Measurements from ENCODE around the gene SUGP2.

The SUGP2 gene

DNA sequence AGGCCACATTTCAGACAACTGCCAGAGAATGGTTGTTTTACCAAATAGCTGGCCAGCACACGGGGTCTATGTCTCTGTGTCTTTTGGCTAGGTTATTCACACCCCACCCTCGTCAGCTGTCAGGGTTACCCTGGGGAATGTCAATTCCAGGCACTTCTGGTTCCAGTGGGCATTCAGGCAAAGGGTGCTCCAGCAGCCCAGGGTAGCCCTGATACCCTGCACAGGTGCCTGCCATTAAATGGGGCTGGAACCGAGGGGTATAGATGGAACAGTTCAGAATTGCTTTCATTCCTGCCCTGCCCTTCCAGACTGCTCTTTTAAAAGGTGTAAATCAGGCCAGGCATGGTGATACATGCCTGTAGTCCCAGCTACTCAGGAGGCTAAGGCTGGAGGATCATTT lies 49.1 kb downstream of the SUGP2 start:
- Mint-ChIP-seq H3K4me3 (no peak overlapping the region), H3K36me3 (ENCODE audit: low read depth) (no peaks in the 10 kb centered on the region), H3K4me1 (no peaks in the 10 kb centered on the region), H3K27ac (no peak overlapping the region), H3K27me3 (ENCODE audit: low read depth, poor library complexity) (peaks cover 50% of the 10 kb centered on the region), H3K9me3 (no peaks in the 10 kb centered on the region)
- TF ChIP-seq, protein P1, sequence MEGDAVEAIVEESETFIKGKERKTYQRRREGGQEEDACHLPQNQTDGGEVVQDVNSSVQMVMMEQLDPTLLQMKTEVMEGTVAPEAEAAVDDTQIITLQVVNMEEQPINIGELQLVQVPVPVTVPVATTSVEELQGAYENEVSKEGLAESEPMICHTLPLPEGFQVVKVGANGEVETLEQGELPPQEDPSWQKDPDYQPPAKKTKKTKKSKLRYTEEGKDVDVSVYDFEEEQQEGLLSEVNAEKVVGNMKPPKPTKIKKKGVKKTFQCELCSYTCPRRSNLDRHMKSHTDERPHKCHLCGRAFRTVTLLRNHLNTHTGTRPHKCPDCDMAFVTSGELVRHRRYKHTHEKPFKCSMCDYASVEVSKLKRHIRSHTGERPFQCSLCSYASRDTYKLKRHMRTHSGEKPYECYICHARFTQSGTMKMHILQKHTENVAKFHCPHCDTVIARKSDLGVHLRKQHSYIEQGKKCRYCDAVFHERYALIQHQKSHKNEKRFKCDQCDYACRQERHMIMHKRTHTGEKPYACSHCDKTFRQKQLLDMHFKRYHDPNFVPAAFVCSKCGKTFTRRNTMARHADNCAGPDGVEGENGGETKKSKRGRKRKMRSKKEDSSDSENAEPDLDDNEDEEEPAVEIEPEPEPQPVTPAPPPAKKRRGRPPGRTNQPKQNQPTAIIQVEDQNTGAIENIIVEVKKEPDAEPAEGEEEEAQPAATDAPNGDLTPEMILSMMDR (IDR thresholded peaks at IDR 0.05): no peak
- DNase-seq: no peak

- peaks cover 58% of the 10 kb centered on the region for H3K27me3 Mint-ChIP-seq (ENCODE audit: low read depth, poor library complexity)
- H3K27ac Mint-ChIP-seq: no peak overlapping the region
Observed at GRCh38 chr19:18982669-18983068, 50.6 kb downstream of the SUGP2 start.

GRCh38 chr19:18980432-18981020 lies 52.8 kb downstream of the SUGP2 start:
- H3K9me3 Mint-ChIP-seq: no peaks in the 10 kb centered on the region
- peaks cover 13% of the 10 kb centered on the region for H3K4me1 Mint-ChIP-seq
- peaks cover 48% of the 10 kb centered on the region for H3K27me3 Mint-ChIP-seq (ENCODE audit: low read depth, poor library complexity)
- DNase-seq: no peak
- TF ChIP-seq, protein P1 (IDR thresholded peaks at IDR 0.05): no peak
- no peaks in the 10 kb centered on the region for H3K36me3 Mint-ChIP-seq (ENCODE audit: low read depth)
- H3K27ac Mint-ChIP-seq: no peak overlapping the region
- H3K4me3 Mint-ChIP-seq: no peak overlapping the region

More at GRCh38 chr19:18982669-18983068, 50.6 kb downstream of the SUGP2 start:
- Mint-ChIP-seq H3K4me1 (peaks cover 13% of the 10 kb centered on the region), H3K4me3 (no peak overlapping the region), H3K36me3 (ENCODE audit: low read depth) (no peaks in the 10 kb centered on the region), H3K9me3 (no peaks in the 10 kb centered on the region)
- no peak for DNase-seq
- TF ChIP-seq, protein P1 (IDR thresholded peaks at IDR 0.05): no peak

DNA sequence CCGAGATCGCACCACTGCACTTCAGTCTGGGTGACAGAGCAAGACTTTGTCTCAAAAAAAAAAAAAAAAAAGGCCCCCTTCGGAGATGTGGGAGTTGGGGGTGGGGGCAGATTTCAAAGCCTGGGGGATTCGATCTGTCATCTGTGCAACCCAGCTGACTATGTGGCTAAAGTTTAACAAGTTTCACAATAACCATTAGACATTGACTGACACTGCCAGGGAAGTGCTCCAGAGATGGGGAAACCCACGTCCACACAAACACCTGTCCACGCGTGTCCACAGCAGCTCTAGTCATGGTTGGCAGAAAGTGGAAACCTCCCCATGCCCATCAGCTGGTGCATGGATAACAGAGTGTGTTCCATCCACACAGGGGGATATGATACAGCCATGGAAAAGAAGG lies 54.7 kb downstream of the SUGP2 start:
- Mint-ChIP-seq H3K4me3 (no peak overlapping the region), H3K4me1 (peaks cover 13% of the 10 kb centered on the region), H3K9me3 (no peaks in the 10 kb centered on the region), H3K36me3 (ENCODE audit: low read depth) (no peaks in the 10 kb centered on the region), H3K27ac (no peak overlapping the region), H3K27me3 (ENCODE audit: low read depth, poor library complexity) (peaks cover 37% of the 10 kb centered on the region)
- no peak for DNase-seq
- TF ChIP-seq, protein P1 (IDR thresholded peaks at IDR 0.05): no peak

DNA sequence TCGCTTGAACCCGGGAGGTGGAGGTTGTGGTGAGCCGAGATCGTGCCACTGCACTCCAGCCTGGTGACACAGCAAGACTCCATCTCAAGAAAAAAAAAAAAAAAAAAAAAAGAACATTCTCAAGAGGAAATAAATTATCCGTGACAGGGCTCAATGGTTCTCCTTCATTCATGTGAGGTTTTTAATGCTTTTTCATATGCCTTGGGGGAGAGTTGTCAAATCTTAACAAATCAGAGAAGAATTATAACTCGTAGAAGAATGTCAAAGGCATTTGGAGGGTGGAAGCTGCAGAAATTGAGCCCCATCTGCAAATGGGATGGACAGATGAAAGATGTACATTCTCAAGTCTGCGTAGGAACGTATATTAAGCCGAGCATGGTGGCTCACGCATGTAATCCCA lies 57.4 kb downstream of the SUGP2 start:
- H3K9me3 Mint-ChIP-seq: no peaks in the 10 kb centered on the region
- DNase-seq: no peak
- H3K27ac Mint-ChIP-seq: no peak overlapping the region
- no peak overlapping the region for H3K4me3 Mint-ChIP-seq
- TF ChIP-seq, protein P1 (IDR thresholded peaks at IDR 0.05): no peak
- peaks cover 13% of the 10 kb centered on the region for H3K4me1 Mint-ChIP-seq
- H3K36me3 Mint-ChIP-seq (ENCODE audit: low read depth): no peaks in the 10 kb centered on the region
- peaks cover 20% of the 10 kb centered on the region for H3K27me3 Mint-ChIP-seq (ENCODE audit: low read depth, poor library complexity)

GRCh38 chr19:18975011-18975410 lies 58.3 kb downstream of the SUGP2 start:
- Mint-ChIP-seq H3K9me3 (no peaks in the 10 kb centered on the region), H3K36me3 (ENCODE audit: low read depth) (no peaks in the 10 kb centered on the region), H3K4me3 (no peak overlapping the region)

More at GRCh38 chr19:18975011-18975410, 58.3 kb downstream of the SUGP2 start:
- no peak overlapping the region for H3K27ac Mint-ChIP-seq
- TF ChIP-seq, protein P1 (IDR thresholded peaks at IDR 0.05): no peak
- no peak for DNase-seq
- H3K4me1 Mint-ChIP-seq: peaks cover 13% of the 10 kb centered on the region
- H3K27me3 Mint-ChIP-seq (ENCODE audit: low read depth, poor library complexity): peaks cover 13% of the 10 kb centered on the region
